ENCODE measurements around the gene SPACA6. TPM values are rescaled to one million over a fixed set of nuclear protein-coding genes. Genes with fewer than 3 reads are reported as not detected.

Gene SPACA6
- polyA plus RNA-seq, 3 donors = 0.99 to 5.1 (median 2.4) TPM

DNA sequence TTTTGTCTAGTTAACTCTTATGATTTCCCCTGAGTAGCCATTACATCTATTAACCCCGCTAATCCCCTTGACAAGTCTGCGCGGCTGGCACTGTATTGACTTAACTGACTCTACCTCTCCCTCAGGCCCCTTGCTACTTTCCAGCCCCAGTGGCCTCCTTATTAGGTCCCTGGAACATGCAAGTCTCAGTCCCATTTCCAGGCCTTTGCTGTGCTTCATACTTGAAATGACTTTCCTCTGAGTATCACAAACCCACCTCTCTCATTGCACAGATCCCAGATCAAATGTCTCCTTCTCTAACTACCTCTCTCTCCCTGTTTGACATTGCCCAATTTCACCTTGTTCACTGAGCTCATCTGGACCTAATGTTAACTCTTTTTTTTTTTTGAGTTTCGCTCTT lies 13.2 kb downstream of the SPACA6 start:
- no peak for DNase-seq
- H3K36me3 ChIP-seq (replicated peaks in 1 of 2; ENCODE audit: control insufficient read depth in 1 of 2, insufficient read depth in 2 of 2, low read length in 2 of 2) = peaks cover 9 to 18% of the 10 kb centered on the region in 2 donors
- H3K36me3 Mint-ChIP-seq = peaks cover 37 to 42% of the 10 kb centered on the region in 2 donors
- no peaks in the 10 kb centered on the region for H4K20me1 ChIP-seq (ENCODE audit: insufficient read depth, low read length)
- H3K4me3 ChIP-seq (replicated peaks in 1 of 3; ENCODE audit: low read depth in 2 of 3, low read length in 3 of 3) = no peak overlapping the region
- H3K4me1 Mint-ChIP-seq = peaks cover 41% of the 10 kb centered on the region
- H3K79me2 ChIP-seq (ENCODE audit: insufficient read depth, low read length) = peaks cover 17% of the 10 kb centered on the region
- H3K9me3 ChIP-seq (replicated peaks in 1 of 2; ENCODE audit: control insufficient read depth in 1 of 2, insufficient read depth in 1 of 2, low read length in 2 of 2) = no peaks in the 10 kb centered on the region
- H3K4me1 ChIP-seq (ENCODE audit: control insufficient read depth in 1 of 2, insufficient read depth in 2 of 2, low read length in 2 of 2) = peaks cover 33 to 43% of the 10 kb centered on the region in 2 donors
- TF ChIP-seq, protein P1, sequence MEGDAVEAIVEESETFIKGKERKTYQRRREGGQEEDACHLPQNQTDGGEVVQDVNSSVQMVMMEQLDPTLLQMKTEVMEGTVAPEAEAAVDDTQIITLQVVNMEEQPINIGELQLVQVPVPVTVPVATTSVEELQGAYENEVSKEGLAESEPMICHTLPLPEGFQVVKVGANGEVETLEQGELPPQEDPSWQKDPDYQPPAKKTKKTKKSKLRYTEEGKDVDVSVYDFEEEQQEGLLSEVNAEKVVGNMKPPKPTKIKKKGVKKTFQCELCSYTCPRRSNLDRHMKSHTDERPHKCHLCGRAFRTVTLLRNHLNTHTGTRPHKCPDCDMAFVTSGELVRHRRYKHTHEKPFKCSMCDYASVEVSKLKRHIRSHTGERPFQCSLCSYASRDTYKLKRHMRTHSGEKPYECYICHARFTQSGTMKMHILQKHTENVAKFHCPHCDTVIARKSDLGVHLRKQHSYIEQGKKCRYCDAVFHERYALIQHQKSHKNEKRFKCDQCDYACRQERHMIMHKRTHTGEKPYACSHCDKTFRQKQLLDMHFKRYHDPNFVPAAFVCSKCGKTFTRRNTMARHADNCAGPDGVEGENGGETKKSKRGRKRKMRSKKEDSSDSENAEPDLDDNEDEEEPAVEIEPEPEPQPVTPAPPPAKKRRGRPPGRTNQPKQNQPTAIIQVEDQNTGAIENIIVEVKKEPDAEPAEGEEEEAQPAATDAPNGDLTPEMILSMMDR (IDR thresholded peaks at IDR 0.05) = no peak
- intact Hi-C loops (cut with micrococcal nuclease) = no loop called here
- WGBS (ENCODE audit: insufficient coverage) = 97% methylated on average over 3 of the region's 4 CpGs
- peaks cover 36 to 48% (median 43%) of the 10 kb centered on the region in 3 donors for H3K27me3 Mint-ChIP-seq (ENCODE audit: low read depth in 3 of 3)
- peak overlapping the region in 3 of 7 donors; percentile 12 to 67 (median 34) for H3K27ac Mint-ChIP-seq
- no peak overlapping the region for H3K4me3 Mint-ChIP-seq
- no peak overlapping the region for H3K4me2 ChIP-seq (replicated peaks; ENCODE audit: extremely low read depth, low read length, poor library complexity, severe bottlenecking)
- peaks cover 3 to 16% (median 10%) of the 10 kb centered on the region in 7 donors for H3K9me3 Mint-ChIP-seq
- H2AFZ ChIP-seq (ENCODE audit: insufficient read depth, low read depth, low read length, poor library complexity, severe bottlenecking) = no peak overlapping the region
- no peak overlapping the region for H3K27ac ChIP-seq (ENCODE audit: low read depth in 1 of 2, low read length in 2 of 2)
- H3K27me3 ChIP-seq (ENCODE audit: control insufficient read depth in 2 of 2, insufficient read depth in 2 of 2, low read length in 2 of 2) = peaks cover 9 to 32% of the 10 kb centered on the region in 2 donors
- H3K9ac ChIP-seq (ENCODE audit: insufficient read depth, low read length, poor library complexity, severe bottlenecking) = no peak overlapping the region

DNA sequence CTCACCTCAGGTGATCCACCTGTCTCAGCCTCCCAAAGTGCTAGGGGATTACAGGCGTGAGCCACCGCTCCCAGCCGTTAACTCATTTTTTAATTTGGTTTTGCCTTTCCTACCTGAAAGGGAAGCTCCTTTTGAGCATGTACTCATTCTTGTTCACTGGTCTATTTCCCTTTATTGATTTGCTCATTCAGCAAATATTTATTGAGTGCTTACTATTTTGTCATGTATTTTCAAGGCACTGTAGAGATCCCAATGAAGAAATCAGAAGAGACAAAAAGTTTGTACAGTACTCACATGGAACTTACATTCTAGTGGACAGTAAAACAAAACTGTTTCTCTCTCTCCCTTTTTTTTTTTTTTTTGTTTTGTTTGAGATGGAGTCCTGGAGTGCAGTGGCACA lies 13.8 kb downstream of the SPACA6 start:
- no peak overlapping the region for H3K9ac ChIP-seq (ENCODE audit: insufficient read depth, low read length, poor library complexity, severe bottlenecking)
- H3K36me3 Mint-ChIP-seq = peaks cover 36 to 40% of the 10 kb centered on the region in 2 donors
- intact Hi-C loops (cut with micrococcal nuclease) = no loop called here
- H3K4me1 ChIP-seq (ENCODE audit: control insufficient read depth in 1 of 2, insufficient read depth in 2 of 2, low read length in 2 of 2) = peaks cover 36 to 47% of the 10 kb centered on the region in 2 donors
- H3K4me3 ChIP-seq (replicated peaks in 1 of 3; ENCODE audit: low read depth in 2 of 3, low read length in 3 of 3) = no peak overlapping the region
- peaks cover 17% of the 10 kb centered on the region for H3K79me2 ChIP-seq (ENCODE audit: insufficient read depth, low read length)
- H3K9me3 ChIP-seq (replicated peaks in 1 of 2; ENCODE audit: control insufficient read depth in 1 of 2, insufficient read depth in 1 of 2, low read length in 2 of 2) = no peaks in the 10 kb centered on the region
- H3K4me3 Mint-ChIP-seq = no peak overlapping the region
- no peak overlapping the region for H3K4me2 ChIP-seq (replicated peaks; ENCODE audit: extremely low read depth, low read length, poor library complexity, severe bottlenecking)
- no peak for DNase-seq
- TF ChIP-seq, protein P1 (IDR thresholded peaks at IDR 0.05) = no peak
- H4K20me1 ChIP-seq (ENCODE audit: insufficient read depth, low read length) = no peaks in the 10 kb centered on the region
- H3K36me3 ChIP-seq (replicated peaks in 1 of 2; ENCODE audit: control insufficient read depth in 1 of 2, insufficient read depth in 2 of 2, low read length in 2 of 2) = peaks cover 9 to 18% of the 10 kb centered on the region in 2 donors
- peaks cover 9 to 26% of the 10 kb centered on the region in 2 donors for H3K27me3 ChIP-seq (ENCODE audit: control insufficient read depth in 2 of 2, insufficient read depth in 2 of 2, low read length in 2 of 2)
- H2AFZ ChIP-seq (ENCODE audit: insufficient read depth, low read depth, low read length, poor library complexity, severe bottlenecking) = no peak overlapping the region
- H3K9me3 Mint-ChIP-seq = peaks cover 3 to 14% (median 10%) of the 10 kb centered on the region in 7 donors
- H3K4me1 Mint-ChIP-seq = peaks cover 46% of the 10 kb centered on the region
- 100% methylated on average over 3 of the region's 3 CpGs for WGBS (ENCODE audit: insufficient coverage)
- no peak overlapping the region for H3K27ac Mint-ChIP-seq
- H3K27me3 Mint-ChIP-seq (ENCODE audit: low read depth in 3 of 3) = peaks cover 30 to 47% (median 38%) of the 10 kb centered on the region in 3 donors
- H3K27ac ChIP-seq (ENCODE audit: low read depth in 1 of 2, low read length in 2 of 2) = no peak overlapping the region
